SK-N-SH treated with all-trans-retinoic acid at 6 μM for 48 hours (cell line): Measurements from ENCODE around the gene CNST.
"Not testable (repeated sequence)": the region's sequence is repeated elsewhere in the genome, so short reads cannot be mapped to it uniquely, and the experiment has no call there.

Source experiments
- ESRRG ChIP-seq: fragments of 250-450 bp; sonication (Bioruptor Pico); IDR thresholded peaks from 2 replicates; pipeline ENCODE4 v1.6.1; 2021; ENCODE audit warnings: mild to moderate bottlenecking
- OSR1 ChIP-seq: fragments of 250-450 bp; sonication (Bioruptor Pico); IDR thresholded peaks from 2 replicates; pipeline ENCODE4 v1.8.0; 2022; ENCODE audit warnings: moderate library complexity, mild to moderate bottlenecking, inconsistent platforms
- ZFP3 ChIP-seq: fragments of 250-450 bp; sonication (Bioruptor Pico); IDR thresholded peaks from 2 replicates; pipeline ENCODE4 v1.5.0; 2020; ENCODE audit warnings: mild to moderate bottlenecking, moderate library complexity
- ZNF565 ChIP-seq: fragments of 450-650 bp; formaldehyde crosslinking; conservative IDR thresholded peaks from 2 replicates; pipeline ENCODE4 v1.5.0; 2020; ENCODE audit warnings: low read depth, mild to moderate bottlenecking, moderate library complexity

DNA sequence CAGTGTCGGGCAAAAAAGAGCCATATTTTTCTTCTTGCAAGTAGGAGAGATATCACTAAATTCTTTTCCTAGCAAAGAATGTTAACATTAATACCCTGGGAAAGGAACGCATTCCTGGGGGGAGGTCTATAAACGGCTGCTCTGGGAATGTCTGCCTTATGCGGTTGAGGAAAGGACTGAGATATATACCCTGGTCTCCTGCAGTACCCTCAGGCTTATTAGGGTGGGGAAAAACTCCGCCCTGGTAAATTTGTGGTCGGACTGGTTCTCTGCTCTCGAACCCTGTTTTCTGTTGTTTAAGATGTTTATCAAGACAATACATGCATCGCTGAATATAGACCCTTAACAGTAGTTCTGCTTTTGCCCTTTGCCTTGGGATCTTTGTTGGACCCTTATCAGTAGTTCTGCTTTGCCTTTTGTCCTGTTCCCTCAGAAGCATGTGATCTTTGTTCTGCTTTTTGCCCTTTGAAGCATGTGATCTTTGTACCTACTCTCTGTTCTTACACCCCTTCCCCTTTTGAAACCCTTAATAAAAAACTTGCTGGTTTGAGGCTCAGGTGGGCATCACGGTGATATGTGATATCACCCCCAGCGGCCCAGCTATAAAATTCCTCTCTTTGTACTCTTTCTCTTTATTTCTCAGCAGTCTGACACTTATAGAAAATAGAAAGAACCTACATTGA, 128.1 kb downstream of the CNST start:
- TF ChIP-seq ZFP3 (CRISPR knock-in tag); OSR1 (CRISPR knock-in tag); ZNF565; ESRRG: not testable (repeated sequence)
